Sigmoid colon (tissue), 4 donors: ENCODE measurements around the gene MYBPC3.

ENCODE experiments used
- CTCF ChIP-seq, 4 experiments: fragments of 450-650 bp in 3 of 4; fragments of 200-600 bp in 1 of 4; IDR thresholded peaks; one replicate each; pipeline ENCODE4 v1.5.1; 2016 to 2019; ENCODE audit warnings: antibody characterized with exemption in 4 of 4, mild to moderate bottlenecking in 3 of 4, moderate library complexity in 2 of 4
- POLR2AphosphoS5 ChIP-seq, 4 donors: sonication (generic); formaldehyde crosslinking; IDR thresholded peaks; one replicate each; pipeline ENCODE4 v1.6.1; 2017; ENCODE audit warnings: antibody characterized with exemption in 4 of 4

- TF ChIP-seq CTCF (IDR thresholded peaks at IDR 0.05) (no peak), POLR2AphosphoS5 (IDR thresholded peaks at IDR 0.05) (no peak)
Measured at GRCh38 chr11:47392546-47393162, 40.2 kb upstream of the MYBPC3 start.
